K562 (cell line): ENCODE measurements around the gene FIZ1.

Experiments used
- BCLAF1 ChIP-seq, 2 experiments: fragments of 450-650 bp in 1 of 2; IDR thresholded peaks; 2 replicates each; pipeline ENCODE4 v1.6.1; 2011 to 2017; ENCODE audit warnings: low read depth in 2 of 2, antibody characterized with exemption in 1 of 2, borderline replicate concordance in 1 of 2, low read length in 1 of 2, mild to moderate bottlenecking in 1 of 2, mixed read lengths in 1 of 2; ENCODE audit not compliant: control insufficient read depth in 1 of 2
- CBX3 ChIP-seq, 2 experiments: IDR thresholded peaks; 1 replicate in 1 of 2; 2 replicates in 1 of 2; pipeline ENCODE4 v1.6.1; 2012; ENCODE audit warnings: inconsistent platforms in 2 of 2, low read length in 2 of 2, borderline replicate concordance in 1 of 2, control low read depth in 1 of 2
- CTCF ChIP-seq, 3 experiments: IDR thresholded peaks in 2 of 3; conservative IDR thresholded peaks in 1 of 3; 2 replicates each; pipeline ENCODE4 v1.5.1; 2011 to 2012; ENCODE audit warnings: low read length in 3 of 3, mild to moderate bottlenecking in 3 of 3, control low read depth in 2 of 3, improper control_type of control experiment in 1 of 3, inconsistent platforms in 1 of 3, low read depth in 1 of 3, mixed read lengths in 1 of 3, moderate library complexity in 1 of 3; ENCODE audit not compliant: insufficient read depth in 2 of 3
- EZH2 ChIP-seq: IDR thresholded peaks from 2 replicates; pipeline ENCODE4 v1.6.1; 2012; ENCODE audit warnings: low read depth, mild to moderate bottlenecking, inconsistent platforms, low read length, borderline replicate concordance
- IFI16 ChIP-seq: fragments of 250-450 bp; sonication (Bioruptor Pico); IDR thresholded peaks from 2 replicates; pipeline ENCODE4 v2.1.2; 2022; ENCODE audit warnings: mild to moderate bottlenecking, inconsistent platforms
- MYC ChIP-seq, 2 experiments: fragments of 250-450 bp in 1 of 2; sonication (Bioruptor Pico) in 1 of 2; IDR thresholded peaks; 2 replicates each; pipeline versions ENCODE4 v1.5.1 to v1.6.1; 2012 to 2021; ENCODE audit warnings: low read depth in 2 of 2, borderline replicate concordance in 1 of 2, improper control_type of control experiment in 1 of 2, low read length in 1 of 2, mild to moderate bottlenecking in 1 of 2, moderate library complexity in 1 of 2
- PBX2 ChIP-seq, 2 experiments: IDR thresholded peaks in 1 of 2; conservative IDR thresholded peaks in 1 of 2; 2 replicates each; pipeline ENCODE4 v1.6.1; 2016; ENCODE audit warnings: low read depth in 2 of 2, mild to moderate bottlenecking in 1 of 2, missing compliant biosample characterization in 1 of 2, missing genetic modification characterization in 1 of 2, moderate library complexity in 1 of 2
- POLR2AphosphoS5 ChIP-seq: IDR thresholded peaks from 2 replicates; pipeline ENCODE4 v1.6.1; 2011; ENCODE audit warnings: mild to moderate bottlenecking, low read depth, low read length, moderate library complexity; ENCODE audit not compliant: control insufficient read depth, insufficient read depth
- TGIF2 ChIP-seq: sonication (generic); formaldehyde crosslinking; IDR thresholded peaks from 2 replicates; pipeline ENCODE4 v1.8.1; 2022; ENCODE audit warnings: mild to moderate bottlenecking, missing genetic modification reagents, moderate library complexity
- WHSC1 ChIP-seq: IDR thresholded peaks from one replicate; pipeline ENCODE4 v1.6.1; 2012; ENCODE audit warnings: low read length, control low read depth, inconsistent platforms
- YBX1 ChIP-seq: fragments of 450-650 bp; IDR thresholded peaks from 2 replicates; pipeline ENCODE4 v1.7.1; 2016; ENCODE audit warnings: mild to moderate bottlenecking
- ZNF318 ChIP-seq, 2 experiments: fragments of 450-650 bp; IDR thresholded peaks; 2 replicates each; pipeline ENCODE4 v1.6.1; 2016; ENCODE audit warnings: mild to moderate bottlenecking in 2 of 2, borderline replicate concordance in 1 of 2, low read depth in 1 of 2, moderate library complexity in 1 of 2

GRCh38 chr19:55632463-55632834 is 33.1 kb upstream of the FIZ1 start:
- no peak for TF ChIP-seq EZH2
- no peak for TF ChIP-seq MYC (IDR thresholded peaks at IDR 0.05; ENCODE audit: low read depth, low read length)
- TF ChIP-seq MYC (CRISPR knock-in tag; IDR thresholded peaks at IDR 0.05; ENCODE audit: borderline replicate concordance, low read depth): no peak
- 0 out of 3 replicates have a peak, but pooled peaks of 1 of the 2 experiments have one; percentile 20 for TF ChIP-seq CBX3 (IDR thresholded peaks at IDR 0.05; ENCODE audit: borderline replicate concordance in 1 of 2, low read length in 2 of 2)
- peak; percentile 86 to 94 (median 90) for TF ChIP-seq CTCF (IDR thresholded peaks at IDR 0.05 in 2 of 3, conservative IDR thresholded peaks at IDR 0.05 in 1 of 3; ENCODE audit: insufficient read depth in 2 of 3, low read depth in 1 of 3, low read length in 3 of 3)
- no peak for TF ChIP-seq YBX1
- TF ChIP-seq POLR2AphosphoS5: no peak
- TF ChIP-seq WHSC1: no peak
- TF ChIP-seq PBX2 (CRISPR knock-in tag; IDR thresholded peaks at IDR 0.05; ENCODE audit: low read depth): no peak
- no peak for TF ChIP-seq PBX2 (tag; conservative IDR thresholded peaks at IDR 0.05; ENCODE audit: low read depth)
- no peak for TF ChIP-seq ZNF318 (IDR thresholded peaks at IDR 0.05; ENCODE audit: borderline replicate concordance in 1 of 2, low read depth in 1 of 2)
- TF ChIP-seq IFI16 (CRISPR knock-in tag): no peak
- TF ChIP-seq BCLAF1 (IDR thresholded peaks at IDR 0.05; ENCODE audit: borderline replicate concordance in 1 of 2, control insufficient read depth in 1 of 2, low read depth in 2 of 2, low read length in 1 of 2): no peak
- TF ChIP-seq TGIF2 (CRISPR knock-in tag): no peak
